ENCODE results near the gene USP38. TPM values are rescaled to one million over a fixed set of nuclear protein-coding genes. Genes with fewer than 3 reads are reported as not detected.

Gene USP38
- total and polyA plus RNA-seq, 2 donors, result 11.0 to 18.4 TPM

GRCh38 chr4:143195581-143195980 lies 10.9 kb downstream of the USP38 start:
- Histone ChIP-seq H3K9me3 (ENCODE audit: control insufficient read depth in 2 of 2, insufficient read depth in 1 of 2, low read length in 1 of 2) (no peaks in the 10 kb centered on the region), H3K4me1 (ENCODE audit: control insufficient read depth in 2 of 2, insufficient read depth in 2 of 2, low read length in 2 of 2) (no peaks in the 10 kb centered on the region), H3K36me3 (ENCODE audit: control insufficient read depth in 2 of 2, insufficient read depth in 2 of 2, low read length in 1 of 2) (peaks cover 32 to 82% of the 10 kb centered on the region in 2 donors), H3K27ac (ENCODE audit: low read depth in 1 of 2, low read length in 1 of 2) (no peak overlapping the region), H3K27me3 (ENCODE audit: control insufficient read depth in 2 of 2, insufficient read depth in 1 of 2, low read length in 1 of 2) (no peaks in the 10 kb centered on the region), H3K4me3 (ENCODE audit: low read length in 2 of 2) (no peak overlapping the region)
- no peak for DNase-seq (ENCODE audit: low read depth in 6 of 9, low spot score in 9 of 9)

GRCh38 chr4:143196323-143196722 lies 11.6 kb downstream of the USP38 start:
- 96% methylated on average over 2 of the region's 2 CpGs for WGBS
- no peak overlapping the region for H3K27ac ChIP-seq (ENCODE audit: low read depth in 1 of 2, low read length in 1 of 2)
- H3K27me3 ChIP-seq (ENCODE audit: control insufficient read depth in 2 of 2, insufficient read depth in 1 of 2, low read length in 1 of 2), result no peaks in the 10 kb centered on the region
- H3K9me3 ChIP-seq (ENCODE audit: control insufficient read depth in 2 of 2, insufficient read depth in 1 of 2, low read length in 1 of 2), result no peaks in the 10 kb centered on the region
- no peak for DNase-seq (ENCODE audit: low read depth in 6 of 9, low spot score in 9 of 9)
- no peak overlapping the region for H3K4me3 ChIP-seq (ENCODE audit: low read length in 2 of 2)
- H3K4me1 ChIP-seq (ENCODE audit: control insufficient read depth in 2 of 2, insufficient read depth in 2 of 2, low read length in 2 of 2), result no peaks in the 10 kb centered on the region
- H3K36me3 ChIP-seq (ENCODE audit: control insufficient read depth in 2 of 2, insufficient read depth in 2 of 2, low read length in 1 of 2), result peaks cover 32 to 79% of the 10 kb centered on the region in 2 donors

GRCh38 chr4:143199503-143199902 lies 14.8 kb downstream of the USP38 start:
- Histone ChIP-seq H3K4me3 (ENCODE audit: low read length in 2 of 2) (no peak overlapping the region), H3K4me1 (ENCODE audit: control insufficient read depth in 2 of 2, insufficient read depth in 2 of 2, low read length in 2 of 2) (no peaks in the 10 kb centered on the region), H3K9me3 (ENCODE audit: control insufficient read depth in 2 of 2, insufficient read depth in 1 of 2, low read length in 1 of 2) (no peaks in the 10 kb centered on the region), H3K27ac (ENCODE audit: low read depth in 1 of 2, low read length in 1 of 2) (no peak overlapping the region), H3K27me3 (ENCODE audit: control insufficient read depth in 2 of 2, insufficient read depth in 1 of 2, low read length in 1 of 2) (no peaks in the 10 kb centered on the region), H3K36me3 (ENCODE audit: control insufficient read depth in 2 of 2, insufficient read depth in 2 of 2, low read length in 1 of 2) (peaks cover 29 to 64% of the 10 kb centered on the region in 2 donors)
- WGBS, result 98% methylated on average over 2 of the region's 2 CpGs
- no peak for DNase-seq (ENCODE audit: low read depth in 6 of 9, low spot score in 9 of 9)

GRCh38 chr4:143202824-143203223 lies 18.1 kb downstream of the USP38 start:
- no peak for DNase-seq (ENCODE audit: low read depth in 6 of 9, low spot score in 9 of 9)
- 100% methylated on average over 1 of the region's 1 CpG for WGBS
- Histone ChIP-seq H3K9me3 (ENCODE audit: control insufficient read depth in 2 of 2, insufficient read depth in 1 of 2, low read length in 1 of 2) (no peaks in the 10 kb centered on the region), H3K4me3 (ENCODE audit: low read length in 2 of 2) (no peak overlapping the region), H3K36me3 (ENCODE audit: control insufficient read depth in 2 of 2, insufficient read depth in 2 of 2, low read length in 1 of 2) (peaks cover 17 to 62% of the 10 kb centered on the region in 2 donors), H3K27me3 (ENCODE audit: control insufficient read depth in 2 of 2, insufficient read depth in 1 of 2, low read length in 1 of 2) (no peaks in the 10 kb centered on the region), H3K27ac (ENCODE audit: low read depth in 1 of 2, low read length in 1 of 2) (no peak overlapping the region), H3K4me1 (ENCODE audit: control insufficient read depth in 2 of 2, insufficient read depth in 2 of 2, low read length in 2 of 2) (no peaks in the 10 kb centered on the region)

GRCh38 chr4:143203577-143203976 lies 18.9 kb downstream of the USP38 start:
- no peaks in the 10 kb centered on the region for H3K9me3 ChIP-seq (ENCODE audit: control insufficient read depth in 2 of 2, insufficient read depth in 1 of 2, low read length in 1 of 2)
- no peaks in the 10 kb centered on the region for H3K4me1 ChIP-seq (ENCODE audit: control insufficient read depth in 2 of 2, insufficient read depth in 2 of 2, low read length in 2 of 2)
- H3K4me3 ChIP-seq (ENCODE audit: low read length in 2 of 2), result no peak overlapping the region
- H3K27ac ChIP-seq (ENCODE audit: low read depth in 1 of 2, low read length in 1 of 2), result no peak overlapping the region
- H3K27me3 ChIP-seq (ENCODE audit: control insufficient read depth in 2 of 2, insufficient read depth in 1 of 2, low read length in 1 of 2), result no peaks in the 10 kb centered on the region
- WGBS, result 98% methylated on average over 1 of the region's 1 CpG
- DNase-seq (ENCODE audit: low read depth in 6 of 9, low spot score in 9 of 9), result no peak
- H3K36me3 ChIP-seq (ENCODE audit: control insufficient read depth in 2 of 2, insufficient read depth in 2 of 2, low read length in 1 of 2), result peaks cover 10 to 55% of the 10 kb centered on the region in 2 donors

GRCh38 chr4:143207555-143207954 lies 22.8 kb downstream of the USP38 start:
- Histone ChIP-seq H3K36me3 (ENCODE audit: control insufficient read depth in 2 of 2, insufficient read depth in 2 of 2, low read length in 1 of 2) (peaks cover 8 to 52% of the 10 kb centered on the region in 2 donors), H3K9me3 (ENCODE audit: control insufficient read depth in 2 of 2, insufficient read depth in 1 of 2, low read length in 1 of 2) (no peaks in the 10 kb centered on the region), H3K27me3 (ENCODE audit: control insufficient read depth in 2 of 2, insufficient read depth in 1 of 2, low read length in 1 of 2) (no peaks in the 10 kb centered on the region), H3K27ac (ENCODE audit: low read depth in 1 of 2, low read length in 1 of 2) (no peak overlapping the region), H3K4me3 (ENCODE audit: low read length in 2 of 2) (no peak overlapping the region), H3K4me1 (ENCODE audit: control insufficient read depth in 2 of 2, insufficient read depth in 2 of 2, low read length in 2 of 2) (no peaks in the 10 kb centered on the region)
- WGBS, result 45% methylated on average over 1 of the region's 1 CpG
- no peak for DNase-seq (ENCODE audit: low read depth in 6 of 9, low spot score in 9 of 9)

GRCh38 chr4:143212566-143212965 lies 27.8 kb downstream of the USP38 start:
- Histone ChIP-seq H3K36me3 (ENCODE audit: control insufficient read depth in 2 of 2, insufficient read depth in 2 of 2, low read length in 1 of 2) (peaks cover 15 to 44% of the 10 kb centered on the region in 2 donors), H3K27ac (ENCODE audit: low read depth in 1 of 2, low read length in 1 of 2) (no peak overlapping the region)
- WGBS, result 48% methylated on average over 2 of the region's 2 CpGs

GRCh38 chr4:143215873-143216272 lies 31.2 kb downstream of the USP38 start:
- DNase-seq (ENCODE audit: low read depth in 6 of 9, low spot score in 9 of 9), result no peak
- Histone ChIP-seq H3K36me3 (ENCODE audit: control insufficient read depth in 2 of 2, insufficient read depth in 2 of 2, low read length in 1 of 2) (peaks cover 15 to 39% of the 10 kb centered on the region in 2 donors), H3K27me3 (ENCODE audit: control insufficient read depth in 2 of 2, insufficient read depth in 1 of 2, low read length in 1 of 2) (no peaks in the 10 kb centered on the region), H3K4me1 (ENCODE audit: control insufficient read depth in 2 of 2, insufficient read depth in 2 of 2, low read length in 2 of 2) (no peaks in the 10 kb centered on the region), H3K9me3 (ENCODE audit: control insufficient read depth in 2 of 2, insufficient read depth in 1 of 2, low read length in 1 of 2) (no peaks in the 10 kb centered on the region), H3K27ac (ENCODE audit: low read depth in 1 of 2, low read length in 1 of 2) (no peak overlapping the region), H3K4me3 (ENCODE audit: low read length in 2 of 2) (no peak overlapping the region)
- 99% methylated on average over 1 of the region's 1 CpG for WGBS

More at GRCh38 chr4:143212566-143212965, 27.8 kb downstream of the USP38 start:
- no peaks in the 10 kb centered on the region for H3K4me1 ChIP-seq (ENCODE audit: control insufficient read depth in 2 of 2, insufficient read depth in 2 of 2, low read length in 2 of 2)
- no peaks in the 10 kb centered on the region for H3K9me3 ChIP-seq (ENCODE audit: control insufficient read depth in 2 of 2, insufficient read depth in 1 of 2, low read length in 1 of 2)
- H3K27me3 ChIP-seq (ENCODE audit: control insufficient read depth in 2 of 2, insufficient read depth in 1 of 2, low read length in 1 of 2), result no peaks in the 10 kb centered on the region
- no peak overlapping the region for H3K4me3 ChIP-seq (ENCODE audit: low read length in 2 of 2)
- DNase-seq (ENCODE audit: low read depth in 6 of 9, low spot score in 9 of 9), result no peak

- Histone ChIP-seq H3K27me3 (ENCODE audit: control insufficient read depth in 2 of 2, insufficient read depth in 1 of 2, low read length in 1 of 2) (no peaks in the 10 kb centered on the region), H3K4me1 (ENCODE audit: control insufficient read depth in 2 of 2, insufficient read depth in 2 of 2, low read length in 2 of 2) (no peaks in the 10 kb centered on the region), H3K9me3 (ENCODE audit: control insufficient read depth in 2 of 2, insufficient read depth in 1 of 2, low read length in 1 of 2) (no peaks in the 10 kb centered on the region), H3K27ac (ENCODE audit: low read depth in 1 of 2, low read length in 1 of 2) (no peak overlapping the region), H3K36me3 (ENCODE audit: control insufficient read depth in 2 of 2, insufficient read depth in 2 of 2, low read length in 1 of 2) (peaks cover 0 to 24% of the 10 kb centered on the region in 2 donors), H3K4me3 (ENCODE audit: low read length in 2 of 2) (no peak overlapping the region)
- WGBS, result 95% methylated on average over 1 of the region's 1 CpG
- DNase-seq (ENCODE audit: low read depth in 6 of 9, low spot score in 9 of 9), result no peak
These were observed 39.5 kb downstream of the USP38 start for GRCh38 chr4:143224255-143224654.

- 83% methylated on average over 6 of the region's 6 CpGs for WGBS
These were observed 40.5 kb downstream of the USP38 start for GRCh38 chr4:143225167-143225566.

More at GRCh38 chr4:143225167-143225566, 40.5 kb downstream of the USP38 start:
- H3K27me3 ChIP-seq (ENCODE audit: control insufficient read depth in 2 of 2, insufficient read depth in 1 of 2, low read length in 1 of 2), result no peaks in the 10 kb centered on the region
- DNase-seq (ENCODE audit: low read depth in 6 of 9, low spot score in 9 of 9), result no peak
- no peaks in the 10 kb centered on the region for H3K4me1 ChIP-seq (ENCODE audit: control insufficient read depth in 2 of 2, insufficient read depth in 2 of 2, low read length in 2 of 2)
- H3K36me3 ChIP-seq (ENCODE audit: control insufficient read depth in 2 of 2, insufficient read depth in 2 of 2, low read length in 1 of 2), result peaks cover 0 to 23% of the 10 kb centered on the region in 2 donors
- H3K27ac ChIP-seq (ENCODE audit: low read depth in 1 of 2, low read length in 1 of 2), result no peak overlapping the region
- no peaks in the 10 kb centered on the region for H3K9me3 ChIP-seq (ENCODE audit: control insufficient read depth in 2 of 2, insufficient read depth in 1 of 2, low read length in 1 of 2)
- no peak overlapping the region for H3K4me3 ChIP-seq (ENCODE audit: low read length in 2 of 2)
